ENCODE data around the gene KCNA1.

KCNA1 gene

DNA sequence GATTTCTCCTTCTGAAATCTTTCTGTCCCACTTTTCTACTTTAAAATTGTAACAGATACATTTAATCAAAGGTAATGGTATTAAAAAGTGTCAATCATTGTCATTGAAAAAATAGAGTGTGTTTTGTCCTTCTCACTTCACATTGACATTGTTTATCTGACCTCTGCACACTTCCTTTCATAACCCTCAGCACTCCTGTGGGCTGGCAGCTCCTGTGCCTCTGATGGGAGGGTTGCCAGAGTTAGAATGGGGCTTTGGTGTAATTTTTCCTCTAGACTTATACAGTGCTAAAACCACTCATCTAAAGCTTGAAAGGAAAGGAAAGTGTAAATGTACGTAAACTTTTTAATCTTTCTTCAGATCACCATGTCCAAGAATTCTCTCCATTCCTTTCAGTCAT is 23.7 kb downstream of the KCNA1 start:
- H3K4me3 ChIP-seq (ENCODE audit: low read depth, low read length) = no peak overlapping the region

DNA sequence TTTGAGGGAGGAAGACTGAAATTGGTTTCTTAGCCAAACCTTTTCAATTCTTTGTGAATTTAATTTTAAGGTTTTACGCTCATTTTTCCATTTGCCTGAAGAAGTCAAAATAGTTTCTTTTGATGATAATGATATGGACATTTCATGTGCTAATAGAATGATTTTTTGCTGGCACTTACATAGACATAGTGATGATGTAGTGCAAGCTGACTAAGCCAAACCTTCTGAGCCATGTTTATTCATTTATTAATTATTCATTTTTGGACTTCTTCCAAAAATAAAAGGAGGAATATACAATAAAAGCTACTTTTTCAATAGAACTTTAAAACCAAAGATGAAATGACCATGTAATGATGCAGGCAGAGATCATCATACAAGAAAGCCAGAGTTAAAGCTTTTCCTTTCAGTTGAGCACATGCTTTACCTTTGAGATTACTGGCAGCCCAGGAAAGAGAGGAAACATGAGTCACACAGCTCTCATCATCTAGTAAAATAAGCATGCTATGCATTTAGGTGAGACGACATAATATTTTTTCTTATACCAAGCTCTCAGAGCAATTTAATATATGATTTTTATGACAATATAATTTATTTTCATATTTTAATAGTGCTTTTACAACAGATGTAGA is 24.8 kb downstream of the KCNA1 start:
- DNase-seq (ENCODE audit: low read depth) = no peak
- no peak for TF ChIP-seq MYC (IDR thresholded peaks at IDR 0.05; ENCODE audit: low read depth, low read length)
- no peak overlapping the region for H3K4me3 ChIP-seq (ENCODE audit: low read depth, low read length)

More for the DNA sequence above, 23.7 kb downstream of the KCNA1 start:
- no peak for TF ChIP-seq POLR2A (IDR thresholded peaks at IDR 0.05; ENCODE audit: extremely low read depth, insufficient read length)
- no peak for TF ChIP-seq MYC (IDR thresholded peaks at IDR 0.05; ENCODE audit: low read depth, low read length)
- TF ChIP-seq, protein P1, sequence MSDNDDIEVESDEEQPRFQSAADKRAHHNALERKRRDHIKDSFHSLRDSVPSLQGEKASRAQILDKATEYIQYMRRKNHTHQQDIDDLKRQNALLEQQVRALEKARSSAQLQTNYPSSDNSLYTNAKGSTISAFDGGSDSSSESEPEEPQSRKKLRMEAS (IDR thresholded peaks at IDR 0.05; ENCODE audit: low read depth, low read length) = no peak
- TF ChIP-seq, protein P2, sequence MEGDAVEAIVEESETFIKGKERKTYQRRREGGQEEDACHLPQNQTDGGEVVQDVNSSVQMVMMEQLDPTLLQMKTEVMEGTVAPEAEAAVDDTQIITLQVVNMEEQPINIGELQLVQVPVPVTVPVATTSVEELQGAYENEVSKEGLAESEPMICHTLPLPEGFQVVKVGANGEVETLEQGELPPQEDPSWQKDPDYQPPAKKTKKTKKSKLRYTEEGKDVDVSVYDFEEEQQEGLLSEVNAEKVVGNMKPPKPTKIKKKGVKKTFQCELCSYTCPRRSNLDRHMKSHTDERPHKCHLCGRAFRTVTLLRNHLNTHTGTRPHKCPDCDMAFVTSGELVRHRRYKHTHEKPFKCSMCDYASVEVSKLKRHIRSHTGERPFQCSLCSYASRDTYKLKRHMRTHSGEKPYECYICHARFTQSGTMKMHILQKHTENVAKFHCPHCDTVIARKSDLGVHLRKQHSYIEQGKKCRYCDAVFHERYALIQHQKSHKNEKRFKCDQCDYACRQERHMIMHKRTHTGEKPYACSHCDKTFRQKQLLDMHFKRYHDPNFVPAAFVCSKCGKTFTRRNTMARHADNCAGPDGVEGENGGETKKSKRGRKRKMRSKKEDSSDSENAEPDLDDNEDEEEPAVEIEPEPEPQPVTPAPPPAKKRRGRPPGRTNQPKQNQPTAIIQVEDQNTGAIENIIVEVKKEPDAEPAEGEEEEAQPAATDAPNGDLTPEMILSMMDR (IDR thresholded peaks at IDR 0.05; ENCODE audit: low read depth, low read length) = no peak
- DNase-seq (ENCODE audit: low read depth) = no peak

DNA sequence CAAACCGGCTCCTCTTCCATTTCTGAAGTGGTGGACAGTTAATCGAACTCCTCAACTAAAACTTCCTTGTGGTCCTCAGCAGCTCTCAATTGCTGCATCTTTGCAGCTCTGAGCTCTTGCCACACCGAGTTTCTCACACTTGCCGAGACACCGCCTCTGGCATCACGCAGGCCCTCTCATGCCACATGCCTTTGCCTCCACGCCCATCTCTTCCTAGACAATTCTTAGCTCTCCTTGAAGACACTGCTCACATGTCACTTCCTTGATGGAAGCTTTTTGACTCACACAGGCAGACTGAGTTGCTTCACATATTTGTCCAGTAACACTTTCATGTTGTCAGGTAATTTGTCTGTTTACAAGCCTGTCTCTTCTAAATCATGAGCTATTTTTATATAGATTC is 29.2 kb downstream of the KCNA1 start:
- no peak overlapping the region for H3K4me3 ChIP-seq (ENCODE audit: low read depth, low read length)
- DNase-seq (ENCODE audit: low read depth) = no peak
- TF ChIP-seq, protein P1 (IDR thresholded peaks at IDR 0.05; ENCODE audit: low read depth, low read length) = no peak
- TF ChIP-seq, protein P2 (IDR thresholded peaks at IDR 0.05; ENCODE audit: low read depth, low read length) = no peak

DNA sequence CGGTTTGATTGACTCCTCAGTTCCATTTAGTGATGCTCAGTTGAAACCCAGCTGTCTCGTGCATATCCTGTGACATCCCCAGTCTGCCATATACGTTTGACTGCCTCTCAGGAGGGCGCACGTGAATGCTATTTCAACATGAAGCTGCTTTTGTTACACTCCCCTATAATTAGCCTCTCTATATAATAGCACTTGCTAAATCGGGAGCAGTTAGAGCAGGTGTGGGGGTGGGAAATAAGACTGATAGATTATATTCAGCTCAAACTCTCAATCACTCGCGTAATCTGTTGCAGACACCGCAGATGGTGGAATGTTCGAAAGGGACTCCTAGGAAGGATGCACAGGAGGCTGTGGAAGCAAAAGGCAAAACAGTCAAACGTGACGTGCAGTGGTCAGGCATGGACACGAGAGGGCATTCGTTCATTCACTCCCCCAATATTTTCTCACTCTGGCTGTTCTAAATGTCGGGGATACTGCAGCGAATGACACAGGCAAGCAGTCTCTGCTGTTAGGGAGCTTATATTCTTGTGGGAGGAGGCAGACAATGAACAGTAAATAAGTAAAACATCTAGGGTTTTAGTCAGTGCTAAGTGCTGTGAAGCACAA is 29.8 kb downstream of the KCNA1 start:
- TF ChIP-seq POLR2A (IDR thresholded peaks at IDR 0.05; ENCODE audit: extremely low read depth, insufficient read length) = no peak
- TF ChIP-seq MYC (IDR thresholded peaks at IDR 0.05; ENCODE audit: low read depth, low read length) = no peak
- TF ChIP-seq, protein P1 (IDR thresholded peaks at IDR 0.05; ENCODE audit: low read depth, low read length) = no peak
- TF ChIP-seq, protein P2 (IDR thresholded peaks at IDR 0.05; ENCODE audit: low read depth, low read length) = no peak
- DNase-seq (ENCODE audit: low read depth) = no peak
- H3K4me3 ChIP-seq (ENCODE audit: low read depth, low read length) = no peak overlapping the region

DNA sequence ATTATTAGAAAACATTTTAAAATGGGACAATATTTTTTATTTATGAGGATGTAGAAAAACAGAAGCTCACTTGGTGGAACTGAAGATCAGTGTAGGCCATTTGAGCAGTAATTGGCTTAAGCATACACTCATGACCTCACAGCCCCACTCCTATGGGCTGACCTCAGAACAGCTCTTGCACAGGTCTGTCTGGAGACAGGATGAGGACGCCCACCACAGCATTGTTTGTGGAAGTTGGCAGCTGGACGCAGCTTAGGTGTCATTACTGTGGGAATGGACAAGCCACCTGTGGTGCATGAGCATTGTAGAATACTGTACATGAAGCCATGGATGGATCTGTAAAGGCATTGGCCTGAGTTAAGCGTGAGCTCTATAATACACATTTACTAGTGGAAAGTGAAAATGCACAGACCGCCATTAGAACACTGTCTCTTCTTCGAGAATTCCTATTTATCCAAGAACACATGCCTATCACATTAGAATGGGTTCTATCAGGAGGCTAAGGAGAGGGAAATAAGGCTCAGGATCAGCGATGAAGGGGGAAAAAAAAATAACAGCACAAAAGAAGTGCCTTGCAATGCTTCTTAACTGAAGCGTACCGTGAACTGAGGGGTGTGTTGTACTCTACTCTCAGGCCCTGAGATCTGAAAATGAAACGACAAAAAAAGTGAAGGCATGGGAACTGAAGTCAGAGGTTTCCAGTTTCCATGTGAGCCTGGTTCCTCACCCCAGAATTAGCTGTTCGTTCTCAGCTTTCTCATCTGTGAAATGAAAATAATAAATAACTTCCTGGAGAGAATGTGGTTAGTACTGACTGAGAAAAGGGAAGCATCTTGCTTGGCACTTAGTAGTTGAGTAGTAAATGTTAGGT is 33.6 kb downstream of the KCNA1 start:
- TF ChIP-seq POLR2A (IDR thresholded peaks at IDR 0.05; ENCODE audit: extremely low read depth, insufficient read length) (no peak), MYC (IDR thresholded peaks at IDR 0.05; ENCODE audit: low read depth, low read length) (no peak)
- TF ChIP-seq, protein P1 (IDR thresholded peaks at IDR 0.05; ENCODE audit: low read depth, low read length) = no peak
- TF ChIP-seq, protein P2 (IDR thresholded peaks at IDR 0.05; ENCODE audit: low read depth, low read length) = no peak
- H3K4me3 ChIP-seq (ENCODE audit: low read depth, low read length) = no peak overlapping the region
- no peak for DNase-seq (ENCODE audit: low read depth)

DNA sequence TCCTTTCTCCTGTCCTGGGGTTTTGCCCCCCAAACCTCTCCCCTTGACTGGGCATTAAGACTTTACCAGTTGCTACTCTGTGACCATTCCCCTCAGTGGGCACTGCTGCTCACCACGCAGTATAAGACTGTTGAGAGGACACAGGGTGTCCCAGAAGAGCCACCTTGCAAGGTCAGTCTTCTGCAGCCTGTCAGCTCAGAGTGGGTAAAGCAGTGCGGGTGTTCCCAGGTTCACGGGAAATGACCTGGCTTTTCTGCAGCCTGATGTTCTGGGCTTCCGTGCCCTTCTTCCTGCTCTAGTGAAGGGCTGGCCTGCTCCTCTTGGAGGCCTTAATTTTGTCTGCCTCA is 34.2 kb downstream of the KCNA1 start:
- no peak overlapping the region for H3K4me3 ChIP-seq (ENCODE audit: low read depth, low read length)
- no peak for DNase-seq (ENCODE audit: low read depth)
- TF ChIP-seq, protein P2 (IDR thresholded peaks at IDR 0.05; ENCODE audit: low read depth, low read length) = no peak
- TF ChIP-seq POLR2A (IDR thresholded peaks at IDR 0.05; ENCODE audit: extremely low read depth, insufficient read length) (no peak), MYC (IDR thresholded peaks at IDR 0.05; ENCODE audit: low read depth, low read length) (no peak)
- TF ChIP-seq, protein P1 (IDR thresholded peaks at IDR 0.05; ENCODE audit: low read depth, low read length) = no peak
